GM23248 (cell line): ENCODE data around the gene P2RX4.

Source experiments
- EZH2 ChIP-seq: fragments of 200-600 bp; sonication (generic); IDR thresholded peaks from 2 replicates; pipeline ENCODE4 v1.6.1; 2018; ENCODE audit warnings: antibody characterized with exemption, mild to moderate bottlenecking; ENCODE audit not compliant: insufficient read depth, poor library complexity, severe bottlenecking
- EZH2phosphoT487 ChIP-seq: fragments of 200-600 bp; sonication (generic); IDR thresholded peaks from 2 replicates; pipeline ENCODE4 v1.6.1; 2018; ENCODE audit warnings: antibody characterized with exemption, moderate library complexity, mild to moderate bottlenecking, low read depth; ENCODE audit not compliant: insufficient read depth

DNA sequence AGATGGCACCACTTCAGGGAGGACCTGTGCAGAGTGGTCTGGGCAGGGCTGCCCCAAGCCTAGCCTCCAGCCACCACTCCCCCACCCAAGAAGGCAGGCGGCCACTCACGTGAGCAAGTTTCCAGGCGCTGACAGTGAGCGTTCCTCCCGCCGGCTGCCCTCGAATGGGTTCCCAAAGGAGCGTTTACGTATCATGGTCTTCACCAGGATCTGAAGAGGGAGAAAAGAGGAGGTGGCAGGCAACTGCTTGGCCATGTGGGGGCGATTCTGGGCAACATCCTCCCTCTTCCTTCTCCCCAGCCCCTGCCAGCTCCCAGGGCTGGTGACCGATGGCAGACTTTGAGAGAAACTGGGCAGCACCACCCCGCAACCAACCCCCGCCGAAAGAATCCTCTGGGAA, 35.1 kb downstream of the P2RX4 start:
- TF ChIP-seq EZH2phosphoT487 (no peak), EZH2 (no peak)
